GM12872 (cell line): ENCODE results near the gene SMARCD2.

Source experiments
- CTCF ChIP-seq: IDR thresholded peaks from 3 replicates; pipeline ENCODE4 v1.5.1; 2011; ENCODE audit warnings: low read depth, mild to moderate bottlenecking, low read length, moderate library complexity; ENCODE audit not compliant: insufficient read depth

SMARCD2 gene

GRCh38 chr17:63847525-63848249 is 5.2 kb upstream of the SMARCD2 start:
- no peak for TF ChIP-seq CTCF

GRCh38 chr17:63845509-63845908 is 3.0 kb upstream of the SMARCD2 start:
- TF ChIP-seq CTCF, result no peak

DNA sequence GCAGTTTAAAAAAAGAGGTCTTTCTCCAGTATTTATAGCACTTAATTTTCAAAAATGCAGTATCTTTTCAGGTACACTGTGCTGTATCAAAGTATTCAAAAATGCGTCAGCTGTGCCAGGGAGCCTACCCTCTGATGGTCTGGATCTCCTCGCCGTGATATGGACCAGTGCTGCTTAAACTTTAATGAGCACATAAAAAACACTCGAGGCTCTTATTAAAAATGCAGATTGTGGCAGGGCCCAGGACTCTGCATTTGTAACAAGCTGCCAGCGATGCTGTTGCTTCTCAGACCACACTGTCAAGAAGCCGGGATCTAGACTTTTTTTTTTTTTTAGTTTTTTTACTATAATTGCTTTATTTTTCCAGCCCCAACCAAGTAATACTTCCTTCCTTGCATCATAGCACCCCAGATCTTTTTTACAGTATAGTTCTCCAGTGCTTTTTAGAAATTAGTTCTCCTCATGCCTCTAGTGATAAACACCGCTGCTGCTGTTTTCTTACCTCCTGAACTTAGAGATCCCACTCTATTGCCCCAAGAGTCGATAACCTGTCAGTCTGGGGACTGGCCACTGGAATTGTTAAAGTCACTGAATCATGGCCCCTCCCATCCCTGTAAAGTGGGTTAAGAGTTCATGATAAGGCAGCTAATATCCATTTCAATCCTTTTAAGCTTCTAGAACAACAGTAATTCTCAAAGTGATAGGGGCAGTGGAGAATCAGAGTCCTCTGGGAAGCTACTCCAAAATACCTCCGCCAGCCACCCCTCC is 1.6 kb upstream of the SMARCD2 start:
- no peak for TF ChIP-seq CTCF

DNA sequence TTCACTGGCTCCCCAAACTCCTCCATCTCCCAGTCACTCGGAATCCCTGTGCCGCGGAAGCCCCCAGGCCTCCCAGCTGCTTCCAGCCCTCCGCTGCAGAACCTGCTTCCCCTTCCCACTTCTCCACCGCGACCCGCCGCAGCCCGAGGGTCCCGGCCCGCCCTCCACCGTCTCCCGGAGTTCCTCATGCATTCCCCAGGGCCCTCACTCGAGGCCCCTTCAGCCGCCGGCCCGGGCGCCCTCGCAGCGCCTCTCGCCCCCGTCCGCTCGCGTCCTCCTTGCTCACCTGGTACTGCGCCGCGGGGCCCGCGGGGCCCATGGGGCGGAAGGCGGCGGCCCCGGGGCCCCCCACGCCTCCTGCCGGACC is 329 bp downstream of the SMARCD2 start:
- TF ChIP-seq CTCF, result no peak

DNA sequence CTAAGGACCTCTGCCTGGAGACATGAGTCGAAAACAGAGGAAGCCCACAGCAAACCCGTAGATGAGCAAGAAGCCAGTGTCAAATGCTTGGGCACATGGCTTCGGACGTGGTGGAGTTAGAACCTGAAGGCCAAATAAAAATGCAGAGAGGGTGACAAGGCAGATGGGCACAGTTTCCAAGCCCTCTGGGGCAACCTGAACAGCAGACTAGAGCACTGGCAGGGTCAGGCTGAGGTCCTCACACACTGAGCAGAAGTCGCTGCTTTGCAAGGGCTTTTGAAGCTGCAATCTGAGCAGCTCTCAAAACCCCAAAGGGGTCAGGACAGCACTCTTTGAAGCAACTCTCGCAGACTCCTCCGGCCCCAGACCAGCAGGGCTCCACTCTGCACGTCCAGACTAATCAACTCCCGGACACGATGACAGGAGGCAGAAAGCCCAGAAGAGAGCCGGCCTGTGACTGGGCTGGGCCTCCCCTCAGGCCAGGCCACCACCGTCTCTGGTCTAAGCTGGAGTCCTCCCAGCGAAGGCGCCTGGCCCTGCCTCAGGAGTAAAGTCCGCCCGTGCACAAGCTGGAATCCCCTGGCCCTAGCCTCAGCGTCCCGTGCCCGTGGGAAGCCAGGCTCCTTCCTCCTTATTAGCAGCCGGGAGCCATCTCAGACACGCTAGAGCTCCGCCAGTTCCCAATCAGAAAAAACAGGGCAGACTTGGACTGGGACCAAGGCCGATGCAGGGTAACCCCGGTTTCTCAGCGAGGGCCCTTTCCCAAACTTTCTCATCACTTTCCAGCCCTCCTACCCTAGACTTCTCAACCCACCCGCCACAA is 924 bp downstream of the SMARCD2 start:
- TF ChIP-seq CTCF, result no peak

- TF ChIP-seq CTCF, result no peak
Measured at GRCh38 chr17:63840591-63841349, 1.7 kb downstream of the SMARCD2 start.

- TF ChIP-seq CTCF, result no peak
Measured at GRCh38 chr17:63838631-63839171, 3.8 kb downstream of the SMARCD2 start.
